Pons (tissue), 1 donor: ENCODE data around the gene CASP1.

ENCODE experiments used
- DNase-seq: peaks from one replicate; pipeline ENCODE4 v3.0.0-alpha.2; 2016; ENCODE audit warnings: low spot score

CASP1 gene

DNA sequence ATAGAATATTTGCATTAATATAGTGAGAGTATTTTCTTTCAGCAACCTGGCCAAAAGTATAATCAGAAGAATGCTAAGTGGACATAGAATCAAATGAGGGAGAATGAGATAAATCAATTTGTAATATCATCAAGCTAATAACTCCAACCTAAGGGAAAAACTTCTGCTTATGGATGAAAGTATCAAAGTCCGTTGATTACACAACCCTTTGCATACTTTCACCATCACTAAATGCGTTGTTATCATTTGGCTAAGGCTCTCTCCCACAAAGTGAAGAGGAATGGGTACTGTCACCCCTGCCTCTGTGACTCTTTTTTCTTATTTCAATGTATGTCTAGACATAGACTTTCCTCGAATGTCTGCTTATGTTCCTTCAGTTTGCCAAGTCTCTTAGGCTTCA is 50.1 kb downstream of the CASP1 start:
- no peak for DNase-seq

DNA sequence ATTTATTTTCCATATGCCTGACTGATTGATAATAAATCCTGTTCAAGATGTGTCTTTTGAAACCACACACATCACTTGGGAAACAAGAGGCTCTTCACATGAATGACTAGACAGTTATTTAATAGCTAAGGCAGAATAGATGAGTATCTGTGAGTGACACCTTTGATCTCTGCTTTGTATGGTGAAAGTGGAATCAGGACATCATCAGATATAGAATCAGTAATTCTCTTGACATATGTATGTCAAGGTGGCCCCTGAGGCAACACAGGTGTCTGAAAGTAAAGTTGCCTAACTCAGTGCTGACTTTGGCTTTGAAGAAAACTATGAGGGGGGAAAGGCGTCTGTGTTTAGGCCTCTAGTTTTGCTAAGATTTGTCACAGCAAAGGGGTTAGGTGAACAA is 55.1 kb downstream of the CASP1 start:
- no peak for DNase-seq
